H1 (cell line): Measurements from ENCODE around the gene COL4A1. TPM values are rescaled to one million over a fixed set of nuclear protein-coding genes. Genes with fewer than 3 reads are reported as not detected.
A peak's percentile ranks its signal among the peaks of the same experiment; 100 is the strongest.

Experiments
- CTCF ChIA-PET: fragments of 300-600 bp; sonication (Branson Sonifier 250); formaldehyde crosslinking; loops from one replicate; lab custom pipeline; 2021; ENCODE audit not compliant: partially characterized antibody; lab: Charles Lee
- POLR2A ChIA-PET: fragments of 300-600 bp; sonication (Branson Sonifier 250); formaldehyde crosslinking; loops from one replicate; lab custom pipeline; 2021; ENCODE audit warnings: inconsistent platforms; ENCODE audit not compliant: partially characterized antibody; lab: Charles Lee
- DNase-seq, 2 experiments: peaks; one replicate each; pipeline versions ENCODE4 v3.0.0 to v3.0.0-alpha.2; 2010 to 2022; ENCODE audit warnings: low spot score in 2 of 2, low read depth in 1 of 2, mixed read lengths in 1 of 2
- FAIRE-seq: peaks from 2 replicates; lab custom pipeline; 2011; peaks lifted over from hg19 to GRCh38; lab: Jason Lieb, UNC
- H2AFZ ChIP-seq: 2 replicates; pipeline ENCODE4 v1.8.1; 2012; ENCODE audit warnings: low read length, inconsistent platforms
- H2AK5ac ChIP-seq: 2 replicates; pipeline ENCODE4 v1.6.1; 2013; ENCODE audit warnings: low read depth, low read length
- H2BK120ac ChIP-seq: replicated peaks from 2 replicates; pipeline ENCODE3; 2013; ENCODE audit warnings: low read depth, low read length, inconsistent platforms
- H2BK12ac ChIP-seq: 2 replicates; pipeline ENCODE4 v1.6.1; 2013; ENCODE audit warnings: low read depth, low read length
- H2BK15ac ChIP-seq: 2 replicates; pipeline ENCODE4 v1.6.1; 2013; ENCODE audit warnings: low read length
- H2BK20ac ChIP-seq: 2 replicates; pipeline ENCODE4 v1.6.1; 2013; ENCODE audit warnings: low read length
- H2BK5ac ChIP-seq: 2 replicates; pipeline ENCODE4 v1.6.1; 2013; ENCODE audit warnings: low read depth, low read length
- H3K14ac ChIP-seq: 2 replicates; pipeline ENCODE4 v1.6.1; 2013; ENCODE audit warnings: inconsistent platforms; ENCODE audit not compliant: insufficient read length
- H3K18ac ChIP-seq: 2 replicates; pipeline ENCODE4 v1.6.1; 2013; ENCODE audit warnings: low read length; ENCODE audit errors: extremely low read depth
- H3K23ac ChIP-seq: 2 replicates; pipeline ENCODE4 v1.6.1; 2013; ENCODE audit warnings: inconsistent platforms; ENCODE audit not compliant: insufficient read length
- H3K23me2 ChIP-seq: 2 replicates; pipeline ENCODE4 v1.6.1; 2013; ENCODE audit warnings: low read depth, low read length
- H3K27ac ChIP-seq: 2 replicates; pipeline ENCODE4 v1.6.1; 2011; ENCODE audit warnings: low read depth, low read length, inconsistent platforms
- H3K27me3 ChIP-seq, 4 experiments: replicated peaks in 1 of 4; 1 replicate in 1 of 4; 2 replicates in 3 of 4; pipeline versions ENCODE4 v1.6.1 to v1.8.1; 2011 to 2013; ENCODE audit warnings: low read length in 3 of 4, mild to moderate bottlenecking in 3 of 4, inconsistent platforms in 2 of 4, mixed read lengths in 2 of 4, moderate library complexity in 1 of 4; ENCODE audit not compliant: control insufficient read depth in 3 of 4, insufficient read depth in 3 of 4; ENCODE audit errors: extremely low read depth in 1 of 4
- H3K36me3 ChIP-seq, 4 experiments: 2 replicates each; pipeline versions ENCODE4 v1.6.1 to v1.8.1; 2011 to 2013; ENCODE audit warnings: mild to moderate bottlenecking in 4 of 4, low read length in 3 of 4, moderate library complexity in 2 of 4, control low read depth in 1 of 4, inconsistent platforms in 1 of 4; ENCODE audit not compliant: insufficient read depth in 4 of 4, control insufficient read depth in 2 of 4
- H3K4ac ChIP-seq: replicated peaks from 2 replicates; pipeline ENCODE3; 2013; ENCODE audit warnings: low read length, low read depth, mixed read lengths, inconsistent platforms; ENCODE audit not compliant: insufficient read length
- H3K4me1 ChIP-seq, 4 experiments: replicated peaks in 1 of 4; 1 replicate in 1 of 4; 2 replicates in 3 of 4; pipeline versions ENCODE4 v1.6.1 to v1.8.1; 2011 to 2013; ENCODE audit warnings: low read length in 3 of 4, inconsistent platforms in 2 of 4, mixed read lengths in 1 of 4; ENCODE audit not compliant: insufficient read depth in 4 of 4, control insufficient read depth in 3 of 4
- H3K4me2 ChIP-seq, 2 experiments: 2 replicates each; pipeline versions ENCODE4 v1.6.1 to v1.8.1; 2011 to 2013; ENCODE audit warnings: low read depth in 2 of 2, low read length in 2 of 2, control low read depth in 1 of 2, inconsistent platforms in 1 of 2, mild to moderate bottlenecking in 1 of 2; ENCODE audit not compliant: insufficient read depth in 1 of 2
- H3K4me3 ChIP-seq, 4 experiments: fragments of 200-600, 300-600 bp in 1 of 4; sonication (generic), shearing (Covaris generic), sonication (Bioruptor Twin) in 1 of 4; 2 replicates each; pipeline versions ENCODE4 v1.5.1 to v1.8.1; 2011 to 2016; ENCODE audit warnings: low read length in 4 of 4, low read depth in 3 of 4, control low read depth in 2 of 4, inconsistent platforms in 2 of 4, mild to moderate bottlenecking in 2 of 4, mixed read lengths in 1 of 4, moderate library complexity in 1 of 4; ENCODE audit not compliant: insufficient read depth in 2 of 4; ENCODE audit errors: extremely low read depth in 1 of 4
- H3K56ac ChIP-seq: replicated peaks from 2 replicates; pipeline ENCODE3; 2013; ENCODE audit warnings: low read depth, mild to moderate bottlenecking, mixed read lengths, low read length, inconsistent platforms; ENCODE audit not compliant: insufficient read length
- H3K79me1 ChIP-seq: 2 replicates; pipeline ENCODE4 v1.6.1; 2013; ENCODE audit warnings: low read depth, low read length, control low read depth
- H3K79me2 ChIP-seq, 2 experiments: 2 replicates each; pipeline versions ENCODE4 v1.6.1 to v1.8.1; 2012 to 2013; ENCODE audit warnings: low read length in 2 of 2, mild to moderate bottlenecking in 2 of 2, inconsistent platforms in 1 of 2; ENCODE audit not compliant: insufficient read depth in 2 of 2, control insufficient read depth in 1 of 2
- H3K9ac ChIP-seq, 4 experiments: replicated peaks in 1 of 4; 1 replicate in 1 of 4; 2 replicates in 3 of 4; pipeline versions ENCODE4 v1.6.1 to v1.8.1; 2011 to 2013; ENCODE audit warnings: low read depth in 3 of 4, low read length in 3 of 4, control low read depth in 2 of 4, mild to moderate bottlenecking in 2 of 4, moderate library complexity in 2 of 4, inconsistent platforms in 1 of 4; ENCODE audit errors: extremely low read depth in 1 of 4
- H3K9me3 ChIP-seq, 2 experiments: 2 replicates each; pipeline versions ENCODE4 v1.6.1 to v1.8.1; 2012 to 2013; ENCODE audit warnings: mild to moderate bottlenecking in 2 of 2, moderate library complexity in 2 of 2, control low read depth in 1 of 2, inconsistent platforms in 1 of 2, low read depth in 1 of 2, low read length in 1 of 2, mixed read lengths in 1 of 2; ENCODE audit not compliant: insufficient read depth in 2 of 2
- H4K20me1 ChIP-seq, 2 experiments: replicated peaks in 1 of 2; 2 replicates each; pipeline versions ENCODE3 to v1.8.1; 2011 to 2013; ENCODE audit warnings: inconsistent platforms in 2 of 2, low read length in 2 of 2, mild to moderate bottlenecking in 1 of 2; ENCODE audit not compliant: insufficient read depth in 2 of 2, control insufficient read depth in 1 of 2
- H4K5ac ChIP-seq: 2 replicates; pipeline ENCODE4 v1.6.1; 2013; ENCODE audit warnings: low read length, low read depth, mixed read lengths, inconsistent platforms; ENCODE audit not compliant: insufficient read length
- H4K8ac ChIP-seq: 2 replicates; pipeline ENCODE4 v1.8.0; 2013; ENCODE audit warnings: mild to moderate bottlenecking, moderate library complexity, low read length, inconsistent platforms; ENCODE audit not compliant: insufficient read depth; ENCODE audit errors: extremely low read depth
- H4K91ac ChIP-seq: replicated peaks from 2 replicates; pipeline ENCODE3; 2013; ENCODE audit warnings: low read length, mixed read lengths, inconsistent platforms; ENCODE audit not compliant: insufficient read length
- CHD1 ChIP-seq: IDR thresholded peaks from 2 replicates; pipeline ENCODE4 v1.6.1; 2012; ENCODE audit warnings: low read depth, low read length, improper control_type of control experiment
- CTBP2 ChIP-seq: IDR thresholded peaks from 2 replicates; pipeline ENCODE4 v1.7.0; 2011; ENCODE audit warnings: borderline replicate concordance, mild to moderate bottlenecking, moderate library complexity, mixed read lengths, low read length; ENCODE audit not compliant: insufficient read depth, insufficient read length
- FOSL1 ChIP-seq: IDR thresholded peaks from 2 replicates; pipeline ENCODE4 v1.6.1; 2011; ENCODE audit warnings: mild to moderate bottlenecking, low read depth, low read length, moderate library complexity; ENCODE audit not compliant: insufficient read depth
- HDAC2 ChIP-seq, 2 experiments: fragments of 300-600 bp in 1 of 2; sonication (generic) in 1 of 2; IDR thresholded peaks; 2 replicates each; pipeline ENCODE4 v1.6.1; 2011 to 2012; ENCODE audit warnings: low read depth in 2 of 2, low read length in 2 of 2, mild to moderate bottlenecking in 2 of 2, moderate library complexity in 2 of 2, borderline replicate concordance in 1 of 2, inconsistent platforms in 1 of 2
- NANOG ChIP-seq: IDR thresholded peaks from 2 replicates; pipeline ENCODE4 v1.6.1; 2011; ENCODE audit warnings: low read length, low read depth, mild to moderate bottlenecking, inconsistent platforms; ENCODE audit not compliant: insufficient read depth, poor library complexity, severe bottlenecking
- RBBP5 ChIP-seq: IDR thresholded peaks from 2 replicates; pipeline ENCODE4 v1.7.1; 2012; ENCODE audit warnings: low read depth, mild to moderate bottlenecking, inconsistent platforms, low read length, moderate library complexity, borderline replicate concordance
- SAP30 ChIP-seq: fragments of 300-600 bp; sonication (generic); IDR thresholded peaks from 2 replicates; pipeline ENCODE4 v1.7.1; 2012; ENCODE audit warnings: low read length, moderate library complexity, mild to moderate bottlenecking, inconsistent platforms; ENCODE audit not compliant: insufficient read depth, insufficient replicate concordance
- WGBS, 2 experiments: shearing (Covaris generic) in 1 of 2; methylation state at CpG; one replicate each; pipeline versions ENCODE4 v1.1.6 to v1.1.7; 2013 to 2015; ENCODE audit warnings: low lambda C conversion rate in 2 of 2, mixed read lengths in 2 of 2, inconsistent platforms in 1 of 2, low coverage in 1 of 2, missing lambda C conversion rate in 1 of 2; ENCODE audit not compliant: insufficient replicate concordance in 2 of 2, insufficient coverage in 1 of 2, insufficient read length in 1 of 2; ENCODE audit errors: extremely low coverage in 1 of 2, missing lambda C conversion rate in 1 of 2; 5-methylcytosine and 5-hydroxymethylcytosine counted together
- polyA plus RNA-seq, 7 experiments: library from polyadenylated mRNA; depleted of rRNA in 3 of 7; stranded (reverse) in 5 of 7; unstranded in 2 of 7; fragments of >200 nt in 5 of 7; fragments of 200-250 nt in 2 of 7; gene quantifications; 1 replicate in 5 of 7; 2 replicates in 1 of 7; 4 replicates in 1 of 7; pipeline versions ENCODE4 v1.2.1 to v1.2.3, GENCODE V29; 2011 to 2013; ENCODE audit warnings: missing spikeins in 2 of 7, mixed read lengths in 2 of 7
- total RNA-seq: library from RNA; stranded (reverse); fragmentation: NEBNext Ultra II Directional; extraction: Animal tissue kit (Norgen Biotek cat#: 25700); gene quantifications from 2 replicates; pipeline ENCODE4 v1.2.1, GENCODE V29; 2021
- TF ChIP-seq, protein P1 (sequence below): IDR thresholded peaks from 2 replicates; pipeline ENCODE4 v1.6.1; 2011; ENCODE audit warnings: low read depth, mild to moderate bottlenecking, low read length; ENCODE audit not compliant: insufficient read depth

The COL4A1 gene
- total and polyA plus RNA-seq, 2 of the 8 experiments (the other 6 are each of a cell fraction or from before 2014, with no cell fraction given), result 30.7 to 82.0 TPM

DNA sequence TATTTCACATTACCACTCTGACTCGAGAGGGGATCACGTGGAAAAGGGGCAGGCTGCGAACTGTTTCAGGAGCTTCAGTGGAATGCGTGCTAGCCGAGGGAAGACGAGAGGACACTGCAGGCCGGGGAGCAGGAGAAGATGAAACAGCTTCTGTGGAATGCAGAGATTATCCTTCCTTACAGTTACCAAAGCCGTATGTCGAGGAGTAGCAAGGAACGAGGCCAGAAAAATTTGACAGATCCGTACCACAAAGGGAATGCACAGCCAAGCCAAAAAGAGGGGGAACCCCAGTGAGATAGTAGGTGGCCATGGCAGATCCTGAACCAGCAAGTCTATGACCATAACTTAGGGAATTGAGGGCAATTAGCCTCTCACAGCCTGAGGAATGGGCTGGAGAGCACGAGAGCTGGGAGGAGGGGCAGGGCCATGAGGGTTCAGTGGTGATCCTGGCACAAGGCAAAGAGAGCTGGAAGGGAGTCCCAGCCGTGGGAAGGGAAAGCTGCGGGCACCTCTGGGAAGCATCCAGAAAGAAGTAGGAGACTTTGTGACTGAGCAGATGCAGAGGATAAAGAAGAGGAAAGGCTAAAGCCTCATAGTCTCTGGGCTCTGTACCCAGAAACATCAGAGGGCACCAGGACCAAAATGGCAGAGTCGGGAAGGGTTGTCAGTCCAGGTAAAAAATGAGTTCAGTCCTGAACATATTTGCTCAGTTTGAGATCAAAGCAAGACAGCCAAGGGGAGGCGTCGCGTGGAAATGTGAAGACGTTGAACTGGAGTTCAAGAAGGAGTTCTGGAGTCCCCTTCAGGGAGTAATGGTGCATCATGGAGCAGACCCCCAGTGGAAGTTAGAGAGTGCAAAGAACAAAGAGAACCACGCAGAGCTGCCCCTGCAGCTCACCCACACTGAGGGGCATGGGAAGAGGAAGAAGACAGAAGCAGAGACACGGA lies 5.1 kb downstream of the COL4A1 start:
- no peak overlapping the region for H3K4ac ChIP-seq
- no peak overlapping the region for H4K5ac ChIP-seq
- H3K9ac ChIP-seq, result no peak overlapping the region
- no peaks in the 10 kb centered on the region; the same call in 1 of the 2 replicates for H3K23me2 ChIP-seq
- H2BK20ac ChIP-seq, result no peak overlapping the region
- FAIRE-seq, result no peak
- DNase-seq, result no peak
- CTCF ChIA-PET, result interaction anchor here (0.8 to 2.8 kb wide), 10 partner anchors 11 to 109 kb away, joined by 3 to 13 read pairs (median 5); no protein-coding TSS in a partner anchor
- no peak overlapping the region for H3K27ac ChIP-seq
- H3K23ac ChIP-seq, result no peak overlapping the region
- 0 out of 2 replicates have a peak overlapping the region, but pooled peaks have one; percentile 9 for H2AK5ac ChIP-seq
- no peak overlapping the region for H2BK12ac ChIP-seq
- H2BK15ac ChIP-seq, result no peak overlapping the region
- H3K56ac ChIP-seq, result no peak overlapping the region
- H2BK5ac ChIP-seq, result no peak overlapping the region
- H3K4me1 ChIP-seq, result peaks cover 6 to 15% (median 13%) of the 10 kb centered on the region in 4 experiments
- no peak overlapping the region for H4K91ac ChIP-seq
- H2BK120ac ChIP-seq, result no peak overlapping the region
- H3K14ac ChIP-seq, result no peak overlapping the region
- no peak overlapping the region; the same call in 1 of the 2 replicates for H3K18ac ChIP-seq
- H3K27me3 ChIP-seq, result no peaks in the 10 kb centered on the region
- no peaks in the 10 kb centered on the region for H3K9me3 ChIP-seq
- whole genome bisulfite sequencing, 2 experiments, result 86% methylated on average over 20 of the region's 21 CpGs; no CpG with 5 or more reads in 1 of the 2 experiments
- H4K20me1 ChIP-seq, result peaks cover 0 to 1% of the 10 kb centered on the region in 2 experiments
- H3K79me1 ChIP-seq, result peaks cover 4% of the 10 kb centered on the region; the same call in 1 of the 2 replicates
- no peaks in the 10 kb centered on the region for H3K36me3 ChIP-seq
- POLR2A ChIA-PET, result interaction anchor here (0.6 to 1.0 kb wide), 3 partner anchors 14 to 79 kb away, joined by 3 read pairs; no protein-coding TSS in a partner anchor
- H3K4me2 ChIP-seq, result no peak overlapping the region
- no peak overlapping the region for H3K4me3 ChIP-seq
- H2AFZ ChIP-seq, result no peak overlapping the region
- no peak overlapping the region for H4K8ac ChIP-seq
- H3K79me2 ChIP-seq, result peaks cover 0 to 22% of the 10 kb centered on the region in 2 experiments; a peak in 2 of 4 replicates
- TF ChIP-seq SAP30, result no peak
- no peak for TF ChIP-seq RBBP5
- no peak for TF ChIP-seq CHD1
- no peak for TF ChIP-seq NANOG
- no peak for TF ChIP-seq CTBP2
- TF ChIP-seq, protein P1, sequence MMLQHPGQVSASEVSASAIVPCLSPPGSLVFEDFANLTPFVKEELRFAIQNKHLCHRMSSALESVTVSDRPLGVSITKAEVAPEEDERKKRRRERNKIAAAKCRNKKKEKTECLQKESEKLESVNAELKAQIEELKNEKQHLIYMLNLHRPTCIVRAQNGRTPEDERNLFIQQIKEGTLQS, result no peak
- TF ChIP-seq HDAC2 (IDR thresholded peaks at IDR 0.05; ENCODE audit: borderline replicate concordance in 1 of 2, low read depth in 2 of 2, low read length in 2 of 2), result no peak
- TF ChIP-seq FOSL1, result no peak
